IMR-90 (cell line): Measurements from ENCODE around the gene EXOC3L4. TPM values are rescaled to one million over a fixed set of nuclear protein-coding genes. Genes with fewer than 3 reads are reported as not detected.

Experiments used
- ATAC-seq: fragments of 200-7000 bp; cut with Tn5 transposase; 2 replicates; pipeline ENCODE4 v1.9.1; 2020; ENCODE audit warnings: low read depth, mild to moderate bottlenecking, moderate library complexity
- BruUV-seq: library from RNA; stranded (reverse); fragments of 400-500 nt; replicated peaks from 2 replicates; lab custom pipeline; 2021; lab: Mats Ljungman, UMichigan
- CTCF ChIA-PET: fragments of 300-600 bp; formaldehyde crosslinking; extraction: SDS; loops from one replicate; lab custom pipeline; 2021; ENCODE audit warnings: antibody characterized with exemption; lab: Yijun Ruan, JAX
- POLR2A ChIA-PET: fragments of 300-600 bp; sonication (Branson Sonifier 250); formaldehyde crosslinking; loops from one replicate; lab custom pipeline; 2022; ENCODE audit warnings: antibody characterized with exemption; ENCODE audit not compliant: unreplicated experiment; lab: Charles Lee
- DNase-seq: peaks from one replicate; pipeline ENCODE4 v3.0.0; 2013
- H2AFZ ChIP-seq: replicated peaks from 2 replicates; pipeline ENCODE3; 2013; ENCODE audit warnings: low read length, mild to moderate bottlenecking; ENCODE audit not compliant: poor library complexity
- H2AK5ac ChIP-seq: 2 replicates; pipeline ENCODE4 v1.6.1; 2013; ENCODE audit warnings: low read depth, low read length, inconsistent platforms
- H2AK9ac ChIP-seq: replicated peaks from 2 replicates; pipeline ENCODE3; 2013; ENCODE audit warnings: mild to moderate bottlenecking, low read depth, low read length, moderate library complexity; ENCODE audit not compliant: poor library complexity
- H2BK120ac ChIP-seq: 2 replicates; pipeline ENCODE4 v1.6.1; 2013; ENCODE audit warnings: low read depth, low read length, inconsistent platforms
- H2BK15ac ChIP-seq: 3 replicates; pipeline ENCODE4 v1.6.1; 2013; ENCODE audit warnings: low read depth, low read length, inconsistent platforms
- H2BK20ac ChIP-seq: 2 replicates; pipeline ENCODE4 v1.6.1; 2013; ENCODE audit warnings: low read depth, mild to moderate bottlenecking, inconsistent platforms, low read length, moderate library complexity
- H2BK5ac ChIP-seq: 2 replicates; pipeline ENCODE4 v1.6.1; 2013; ENCODE audit warnings: mild to moderate bottlenecking, low read depth, low read length, inconsistent platforms; ENCODE audit not compliant: poor library complexity, severe bottlenecking
- H3K14ac ChIP-seq: replicated peaks from 2 replicates; pipeline ENCODE4 v1.6.1; 2013; ENCODE audit warnings: low read depth, low read length, inconsistent platforms
- H3K18ac ChIP-seq: 2 replicates; pipeline ENCODE4 v1.6.1; 2013; ENCODE audit warnings: low read depth, low read length, control low read depth
- H3K23ac ChIP-seq: 2 replicates; pipeline ENCODE4 v1.6.1; 2013; ENCODE audit warnings: low read depth, low read length, inconsistent platforms
- H3K27ac ChIP-seq: 2 replicates; pipeline ENCODE4 v1.5.1; 2013; ENCODE audit warnings: mild to moderate bottlenecking, control low read depth, low read length; ENCODE audit not compliant: insufficient read depth
- H3K27me3 ChIP-seq: 2 replicates; pipeline ENCODE4 v1.6.1; 2013; ENCODE audit warnings: low read length; ENCODE audit not compliant: control insufficient read depth, insufficient read depth
- H3K36me3 ChIP-seq: 2 replicates; pipeline ENCODE4 v1.6.1; 2013; ENCODE audit warnings: low read length, mixed read lengths; ENCODE audit not compliant: control insufficient read depth, insufficient read depth
- H3K4ac ChIP-seq: 2 replicates; pipeline ENCODE4 v1.6.1; 2013; ENCODE audit warnings: low read depth, low read length, inconsistent platforms
- H3K4me1 ChIP-seq: 2 replicates; pipeline ENCODE4 v1.6.1; 2013; ENCODE audit warnings: low read length, mixed read lengths; ENCODE audit not compliant: control insufficient read depth, insufficient read depth
- H3K4me2 ChIP-seq: 2 replicates; pipeline ENCODE4 v1.6.1; 2013; ENCODE audit warnings: low read depth, mild to moderate bottlenecking, control low read depth, low read length, moderate library complexity
- H3K4me3 ChIP-seq: 2 replicates; pipeline ENCODE4 v1.5.1; 2013; ENCODE audit warnings: low read depth, mild to moderate bottlenecking, control low read depth, low read length, moderate library complexity; ENCODE audit not compliant: insufficient read depth
- H3K56ac ChIP-seq: 2 replicates; pipeline ENCODE4 v1.6.1; 2013; ENCODE audit warnings: low read length, inconsistent platforms; ENCODE audit not compliant: insufficient read depth; ENCODE audit errors: extremely low read depth
- H3K79me1 ChIP-seq, 2 experiments: 2 replicates each; pipeline ENCODE4 v1.6.1; 2013; ENCODE audit warnings: low read length in 2 of 2, inconsistent platforms in 1 of 2, low read depth in 1 of 2
- H3K9ac ChIP-seq: 2 replicates; pipeline ENCODE4 v1.6.1; 2013; ENCODE audit warnings: low read depth, low read length, control low read depth
- H3K9me1 ChIP-seq: 2 replicates; pipeline ENCODE4 v1.6.1; 2013; ENCODE audit warnings: low read length, inconsistent platforms; ENCODE audit not compliant: insufficient read depth
- H3K9me3 ChIP-seq: 2 replicates; pipeline ENCODE4 v1.6.1; 2013; ENCODE audit warnings: low read length; ENCODE audit not compliant: control insufficient read depth, insufficient read depth
- H4K20me1 ChIP-seq: 2 replicates; pipeline ENCODE4 v1.6.1; 2013; ENCODE audit warnings: low read length, inconsistent platforms; ENCODE audit not compliant: insufficient read depth
- H4K5ac ChIP-seq: 2 replicates; pipeline ENCODE4 v1.6.1; 2013; ENCODE audit warnings: mild to moderate bottlenecking, low read depth, low read length, control low read depth
- H4K8ac ChIP-seq, 2 experiments: 2 replicates each; pipeline ENCODE4 v1.6.1; 2013; ENCODE audit warnings: low read depth in 2 of 2, low read length in 2 of 2, control low read depth in 1 of 2, inconsistent platforms in 1 of 2
- H4K91ac ChIP-seq: 2 replicates; pipeline ENCODE4 v1.6.1; 2013; ENCODE audit warnings: low read depth, low read length, inconsistent platforms; ENCODE audit not compliant: insufficient read depth
- BHLHE40 ChIP-seq: fragments of 150-350 bp; IDR thresholded peaks from 2 replicates; pipeline ENCODE4 v1.6.1; 2016; ENCODE audit warnings: mild to moderate bottlenecking, low read depth, low read length
- FOS ChIP-seq: fragments of 150-350 bp; IDR thresholded peaks from 2 replicates; pipeline ENCODE4 v1.6.1; 2016; ENCODE audit warnings: low read depth, low read length
- MXI1 ChIP-seq: IDR thresholded peaks from 2 replicates; pipeline ENCODE4 v1.6.1; 2012; ENCODE audit warnings: low read depth, mild to moderate bottlenecking, low read length, moderate library complexity, borderline replicate concordance
- NFE2L2 ChIP-seq: fragments of 150-350 bp; IDR thresholded peaks from 2 replicates; pipeline ENCODE4 v1.6.1; 2016; ENCODE audit warnings: low read depth, mild to moderate bottlenecking, low read length
- RAD21 ChIP-seq: IDR thresholded peaks from 2 replicates; pipeline ENCODE4 v1.6.1; 2012; ENCODE audit warnings: low read length, improper control_type of control experiment
- RFX5 ChIP-seq: IDR thresholded peaks from 2 replicates; pipeline ENCODE4 v1.8.0; 2012; ENCODE audit warnings: low read depth, mild to moderate bottlenecking, low read length, moderate library complexity
- WGBS, 2 experiments: methylation state at CpG; one replicate each; pipeline versions ENCODE4 v1.1.5 to v1.1.7; 2013; ENCODE audit warnings: missing lambda C conversion rate in 2 of 2; ENCODE audit not compliant: insufficient read length in 1 of 2; ENCODE audit errors: extremely low coverage in 2 of 2; 5-methylcytosine and 5-hydroxymethylcytosine counted together
- dilution Hi-C: fragments of 300-500 bp; cut with HindIII; formaldehyde crosslinking; loops from one replicate; pipeline ENCODE4 v1.14.3; 2018; ENCODE audit warnings: low sequenced_read_pairs; ENCODE audit not compliant: unreplicated experiment
- in situ Hi-C: fragments of 300-500 bp; cut with MboI; formaldehyde crosslinking; loops from 3 replicates; pipeline ENCODE4 v1.14.3; 2019; ENCODE audit warnings: low sequenced_read_pairs, inconsistent platforms, mixed read lengths
- intact Hi-C: fragments of 100-400 bp; cut with micrococcal nuclease; formaldehyde crosslinking; loops from 2 replicates; pipeline ENCODE4 v1.10.0; 2022
- polyA plus RNA-seq, 3 experiments: library from polyadenylated mRNA; depleted of rRNA; stranded (reverse); fragments of >200 nt; gene quantifications; 2 replicates each; pipeline ENCODE4 v1.2.3, GENCODE V29; 2012; ENCODE audit warnings: low replicate concordance in 1 of 3
- total RNA-seq: library from RNA; depleted of rRNA; stranded (reverse); fragments of >200 nt; gene quantifications from 2 replicates; pipeline ENCODE4 v1.2.3, GENCODE V29; 2012

Gene EXOC3L4
- total and polyA plus RNA-seq, 2 of the 4 experiments (the other 2 are of a cell fraction) = not detected

- TF ChIP-seq BHLHE40 (no peak), RAD21 (no peak), RFX5 (no peak), MXI1 (no peak), NFE2L2 (no peak), FOS (no peak)
- no peak overlapping the region for H3K4ac ChIP-seq
- no peak overlapping the region for H2BK15ac ChIP-seq
- H4K8ac ChIP-seq = no peak overlapping the region
- H2AK9ac ChIP-seq = no peak overlapping the region
- no peak overlapping the region for H3K18ac ChIP-seq
- no peak overlapping the region for H3K9ac ChIP-seq
- no peak overlapping the region for H2AK5ac ChIP-seq
- H3K27ac ChIP-seq = no peak overlapping the region
- peaks cover 3% of the 10 kb centered on the region; the same call in 1 of the 2 replicates for H3K4me1 ChIP-seq
- H4K91ac ChIP-seq = no peak overlapping the region
- H4K5ac ChIP-seq = no peak overlapping the region
- no peak overlapping the region for H2AFZ ChIP-seq
- no peak overlapping the region for H2BK20ac ChIP-seq
- ChIA-PET CTCF (interaction anchor here (0.7 to 2.1 kb wide), 3 partner anchors 81 to 181 kb away, joined by 3 to 15 read pairs (median 4); no protein-coding TSS in a partner anchor), POLR2A (no interaction called here)
- H3K4me2 ChIP-seq = no peak overlapping the region
- 37% methylated on average over 38 of the region's 39 CpGs; no CpG with 5 or more reads in 1 of the 2 experiments for WGBS, 2 experiments
- intact Hi-C loops = no loop called here
- H3K23ac ChIP-seq = no peak overlapping the region
- dilution Hi-C loops = no loop called here
- no TSS peak for BruUV-seq
- no peaks in the 10 kb centered on the region for H3K9me1 ChIP-seq
- H4K20me1 ChIP-seq = no peaks in the 10 kb centered on the region; the same call in 1 of the 2 replicates
- no peak overlapping the region for H3K14ac ChIP-seq
- H3K56ac ChIP-seq = no peak overlapping the region
- DNase-seq (no peak), ATAC-seq (no peak)
- in situ Hi-C loops = no loop called here
- H2BK5ac ChIP-seq = no peak overlapping the region
- H3K9me3 ChIP-seq = no peaks in the 10 kb centered on the region
- H3K4me3 ChIP-seq = no peak overlapping the region
- H3K36me3 ChIP-seq = no peaks in the 10 kb centered on the region
- peaks cover 52% of the 10 kb centered on the region for H3K27me3 ChIP-seq
- no peak overlapping the region for H2BK120ac ChIP-seq
- H3K79me1 ChIP-seq = no peaks in the 10 kb centered on the region
These were observed 8.2 kb downstream of the EXOC3L4 start for GRCh38 chr14:103102689-103103260.
